Activated CD8-positive, alpha-beta memory T cell treated with anti-CD3 and anti-CD28 coated beads, Interleukin-2, amount 10 ng/mL, durations not matched to agents 7 days and 5 days (primary cell): Measurements from ENCODE around the gene PIGQ. TPM values are rescaled to one million over a fixed set of nuclear protein-coding genes. Genes with fewer than 3 reads are reported as not detected.

Experiments
- ATAC-seq: fragments of 150-1000 bp; cut with Tn5 transposase; one replicate; pipeline ENCODE4 v1.10.0; 2021; ENCODE audit warnings: moderate library complexity
- CTCF ChIA-PET: fragments of 350-600 bp; sonication (Branson Sonifier 250); formaldehyde crosslinking; loops from one replicate; lab custom pipeline; 2021; ENCODE audit warnings: antibody characterized with exemption; lab: Charles Lee
- DNase-seq: peaks from one replicate; pipeline ENCODE4 v3.0.0-alpha.2; 2020
- H3K27ac Mint-ChIP-seq: one replicate; pipeline ENCODE4 v1.8.0; 2021; ENCODE audit warnings: mild to moderate bottlenecking, mixed read lengths
- H3K27me3 Mint-ChIP-seq: one replicate; pipeline ENCODE4 v1.8.0; 2021; ENCODE audit warnings: mixed read lengths
- H3K36me3 Mint-ChIP-seq: one replicate; pipeline ENCODE4 v1.8.0; 2021; ENCODE audit warnings: mild to moderate bottlenecking, mixed read lengths
- H3K4me1 Mint-ChIP-seq: one replicate; pipeline ENCODE4 v1.8.0; 2021; ENCODE audit warnings: mixed read lengths
- H3K4me3 Mint-ChIP-seq: one replicate; pipeline ENCODE4 v1.8.0; 2021; ENCODE audit warnings: mild to moderate bottlenecking, moderate library complexity, mixed read lengths
- H3K9me3 Mint-ChIP-seq: one replicate; pipeline ENCODE4 v1.8.0; 2022; ENCODE audit warnings: low read depth, mixed read lengths
- total RNA-seq, 2 experiments: library from RNA; stranded (reverse); gene quantifications; one replicate each; pipeline ENCODE4 v1.2.3, GENCODE V29; 2021

PIGQ gene
- total RNA-seq, 2 experiments from 2014 or later: 38.8 to 41.0 TPM

GRCh38 chr16:610513-611381 is 41.0 kb downstream of the PIGQ start:
- peak; percentile 23 for ATAC-seq
- Mint-ChIP-seq H3K27me3 (no peaks in the 10 kb centered on the region), H3K36me3 (no peaks in the 10 kb centered on the region), H3K4me3 (no peak overlapping the region), H3K9me3 (no peaks in the 10 kb centered on the region), H3K4me1 (no peaks in the 10 kb centered on the region), H3K27ac (no peak overlapping the region)
- CTCF ChIA-PET: interaction anchor here (1.0 kb wide), 1 partner anchor 101 kb away, joined by 3 read pairs; no protein-coding TSS in a partner anchor
- DNase-seq: no peak

- Mint-ChIP-seq H3K4me3 (no peak overlapping the region), H3K9me3 (no peaks in the 10 kb centered on the region), H3K4me1 (no peaks in the 10 kb centered on the region), H3K27me3 (no peaks in the 10 kb centered on the region), H3K36me3 (no peaks in the 10 kb centered on the region), H3K27ac (no peak overlapping the region)
- CTCF ChIA-PET: no interaction called here
- DNase-seq (no peak), ATAC-seq (no peak)
Measured at GRCh38 chr16:615122-615521, 45.4 kb downstream of the PIGQ start.

GRCh38 chr16:616733-617586 is 47.2 kb downstream of the PIGQ start:
- CTCF ChIA-PET: no interaction called here
- no peak for ATAC-seq
- Mint-ChIP-seq H3K27ac (no peak overlapping the region), H3K4me1 (no peaks in the 10 kb centered on the region), H3K27me3 (no peaks in the 10 kb centered on the region), H3K36me3 (no peaks in the 10 kb centered on the region), H3K9me3 (no peaks in the 10 kb centered on the region), H3K4me3 (no peak overlapping the region)
- DNase-seq: no peak

DNA sequence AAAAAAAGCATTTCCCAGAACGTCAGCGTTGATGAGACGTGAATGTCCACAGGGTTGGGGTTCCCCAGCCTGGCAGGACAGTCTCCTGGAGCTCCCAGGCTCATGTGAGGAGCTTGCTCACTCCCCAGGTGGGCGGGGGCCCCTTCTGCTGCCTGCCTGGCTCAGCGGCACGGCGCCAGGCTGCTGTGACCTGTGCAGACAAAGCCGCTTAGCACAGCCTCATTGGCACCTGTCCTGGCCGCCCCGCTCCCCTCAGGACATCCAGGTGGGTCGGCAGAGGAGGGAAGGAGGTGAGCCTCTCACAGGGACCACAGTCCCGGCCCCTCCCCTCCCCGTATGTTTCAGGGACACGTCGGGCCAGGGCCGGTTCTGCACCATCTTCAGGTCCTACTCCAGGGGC is 48.1 kb downstream of the PIGQ start:
- Mint-ChIP-seq H3K27ac (no peak overlapping the region), H3K36me3 (no peaks in the 10 kb centered on the region), H3K9me3 (no peaks in the 10 kb centered on the region), H3K4me1 (no peaks in the 10 kb centered on the region), H3K4me3 (no peak overlapping the region), H3K27me3 (no peaks in the 10 kb centered on the region)
- ATAC-seq (no peak), DNase-seq (no peak)
- CTCF ChIA-PET: no interaction called here

- H3K27ac Mint-ChIP-seq: no peak overlapping the region
- CTCF ChIA-PET: no interaction called here
Measured at GRCh38 chr16:619476-620100, 49.8 kb downstream of the PIGQ start.

GRCh38 chr16:620700-621525 is 51.1 kb downstream of the PIGQ start:
- DNase-seq: no peak
- Mint-ChIP-seq H3K36me3 (no peaks in the 10 kb centered on the region), H3K9me3 (no peaks in the 10 kb centered on the region), H3K4me1 (no peaks in the 10 kb centered on the region), H3K27ac (no peak overlapping the region), H3K27me3 (no peaks in the 10 kb centered on the region), H3K4me3 (no peak overlapping the region)
- ATAC-seq: no peak
- CTCF ChIA-PET: no interaction called here

More at GRCh38 chr16:619476-620100, 49.8 kb downstream of the PIGQ start:
- DNase-seq (no peak), ATAC-seq (no peak)
- no peaks in the 10 kb centered on the region for H3K36me3 Mint-ChIP-seq
- no peaks in the 10 kb centered on the region for H3K4me1 Mint-ChIP-seq
- H3K27me3 Mint-ChIP-seq: no peaks in the 10 kb centered on the region
- no peaks in the 10 kb centered on the region for H3K9me3 Mint-ChIP-seq
- H3K4me3 Mint-ChIP-seq: no peak overlapping the region

- no peak overlapping the region for H3K27ac Mint-ChIP-seq
- DNase-seq (no peak), ATAC-seq (no peak)
- CTCF ChIA-PET: no interaction called here
- no peaks in the 10 kb centered on the region for H3K9me3 Mint-ChIP-seq
- no peaks in the 10 kb centered on the region for H3K36me3 Mint-ChIP-seq
- no peak overlapping the region for H3K4me3 Mint-ChIP-seq
- H3K27me3 Mint-ChIP-seq: no peaks in the 10 kb centered on the region
- no peaks in the 10 kb centered on the region for H3K4me1 Mint-ChIP-seq
Measured at GRCh38 chr16:621526-622105, 51.8 kb downstream of the PIGQ start.

GRCh38 chr16:622920-623280 is 53.1 kb downstream of the PIGQ start:
- Mint-ChIP-seq H3K9me3 (no peaks in the 10 kb centered on the region), H3K4me1 (no peaks in the 10 kb centered on the region), H3K27me3 (no peaks in the 10 kb centered on the region), H3K4me3 (no peak overlapping the region), H3K27ac (no peak overlapping the region), H3K36me3 (no peaks in the 10 kb centered on the region)
- DNase-seq (no peak), ATAC-seq (no peak)
- CTCF ChIA-PET: no interaction called here

DNA sequence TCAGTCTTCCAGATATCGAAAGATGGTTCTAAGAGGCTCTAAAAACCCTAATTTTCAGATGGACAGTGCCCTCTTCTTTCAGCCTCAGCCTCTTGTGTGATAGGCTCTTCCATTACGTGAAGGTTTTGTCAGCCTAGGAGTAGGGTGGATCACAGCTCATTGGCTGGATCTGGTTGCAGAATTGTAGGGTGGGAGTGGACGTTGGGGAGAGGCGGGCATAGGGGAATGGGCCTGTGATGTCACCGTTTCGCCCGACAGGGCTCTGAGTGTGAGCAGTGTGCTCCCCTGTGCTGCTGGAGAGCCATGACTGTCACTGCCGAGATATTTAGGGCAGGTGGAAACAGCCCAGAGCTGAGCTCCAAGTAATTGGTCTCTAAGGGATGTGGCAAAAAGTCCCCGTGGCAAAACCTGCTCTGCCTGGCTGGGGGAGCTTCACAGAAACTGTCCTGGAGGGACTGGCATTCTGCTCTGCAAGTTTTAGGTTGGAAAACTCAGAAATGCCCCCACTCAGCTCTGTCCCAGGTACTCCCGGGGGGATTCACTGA is 54.8 kb downstream of the PIGQ start:
- DNase-seq: no peak
- H3K27ac Mint-ChIP-seq: no peak overlapping the region
- no peaks in the 10 kb centered on the region for H3K9me3 Mint-ChIP-seq
- ATAC-seq: no peak
- no peak overlapping the region for H3K4me3 Mint-ChIP-seq
- H3K27me3 Mint-ChIP-seq: no peaks in the 10 kb centered on the region
- H3K4me1 Mint-ChIP-seq: no peaks in the 10 kb centered on the region
- H3K36me3 Mint-ChIP-seq: no peaks in the 10 kb centered on the region
- CTCF ChIA-PET: no interaction called here

DNA sequence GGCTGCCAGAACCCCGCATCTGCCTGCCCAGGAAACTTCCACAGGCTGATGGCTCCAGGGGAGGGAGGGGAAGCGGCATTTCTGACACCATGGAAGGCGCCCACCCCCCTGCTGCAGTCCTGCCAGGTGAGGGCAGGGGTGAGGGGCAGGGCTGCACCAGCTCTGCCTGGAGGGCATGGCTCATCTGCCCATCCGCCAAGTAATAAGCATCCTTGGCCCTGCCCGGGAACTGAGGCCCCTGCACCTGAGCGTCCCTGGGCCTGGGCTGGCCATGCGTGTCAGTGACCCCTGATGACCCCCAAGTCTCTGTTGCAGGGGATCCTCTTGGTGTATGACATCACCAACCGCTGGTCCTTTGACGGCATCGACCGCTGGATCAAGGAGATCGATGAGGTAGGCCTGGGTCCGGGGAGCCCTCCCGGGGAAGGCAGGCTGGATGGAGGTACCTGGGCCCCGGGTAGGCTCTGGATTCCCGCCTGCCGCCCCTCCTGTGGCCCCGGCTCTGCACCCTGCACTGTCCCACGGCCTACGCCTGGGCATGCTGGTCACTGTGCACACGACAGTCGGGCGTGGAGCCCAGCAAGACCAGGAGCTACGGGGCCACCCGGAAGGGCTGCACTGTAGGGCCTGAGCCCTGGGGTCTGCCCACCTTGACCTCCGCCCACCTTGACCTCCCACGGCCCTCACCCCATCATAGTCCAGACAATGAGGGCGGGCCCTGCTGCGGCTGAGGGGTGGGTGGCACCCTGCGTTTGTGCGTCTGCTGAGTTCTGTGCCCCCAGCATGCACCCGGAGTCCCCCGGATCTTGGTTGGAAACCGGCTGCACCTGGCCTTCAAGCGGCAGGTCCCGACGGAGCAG is 55.6 kb downstream of the PIGQ start:
- H3K9me3 Mint-ChIP-seq: no peaks in the 10 kb centered on the region
- H3K27me3 Mint-ChIP-seq: no peaks in the 10 kb centered on the region
- no peaks in the 10 kb centered on the region for H3K4me1 Mint-ChIP-seq
- no peak for ATAC-seq
- H3K4me3 Mint-ChIP-seq: no peak overlapping the region
- CTCF ChIA-PET: no interaction called here
- H3K27ac Mint-ChIP-seq: no peak overlapping the region
- H3K36me3 Mint-ChIP-seq: no peaks in the 10 kb centered on the region
- no peak for DNase-seq

GRCh38 chr16:625977-626765 is 56.4 kb downstream of the PIGQ start:
- Mint-ChIP-seq H3K27me3 (no peaks in the 10 kb centered on the region), H3K9me3 (no peaks in the 10 kb centered on the region)
- CTCF ChIA-PET: no interaction called here

More at GRCh38 chr16:625977-626765, 56.4 kb downstream of the PIGQ start:
- Mint-ChIP-seq H3K4me1 (no peaks in the 10 kb centered on the region), H3K27ac (no peak overlapping the region), H3K4me3 (no peak overlapping the region), H3K36me3 (no peaks in the 10 kb centered on the region)
- no peak for ATAC-seq
- no peak for DNase-seq
